Brain microvascular endothelial cell (primary cell): ENCODE measurements around the gene RYR2.

Experiments
- DNase-seq: peaks from one replicate; pipeline ENCODE4 v3.0.0-alpha.2; 2020
- H3K27ac ChIP-seq: fragments of 250-450 bp; sonication (Bioruptor Pico); 2 replicates; pipeline ENCODE4 v1.5.1; 2020; ENCODE audit warnings: mild to moderate bottlenecking, moderate library complexity
- H3K27me3 ChIP-seq: fragments of 250-450 bp; sonication (Bioruptor Pico); replicated peaks from 2 replicates; pipeline ENCODE4 v1.5.1; 2020; ENCODE audit warnings: mild to moderate bottlenecking
- H3K36me3 ChIP-seq: fragments of 250-450 bp; sonication (Bioruptor Pico); replicated peaks from 2 replicates; pipeline ENCODE4 v1.5.1; 2020; ENCODE audit warnings: mild to moderate bottlenecking
- H3K4me3 ChIP-seq: 2 replicates; pipeline ENCODE4 v1.5.1; 2011; ENCODE audit warnings: low read depth, mild to moderate bottlenecking, control low read depth, low read length, moderate library complexity
- CTCF ChIP-seq: IDR thresholded peaks from 2 replicates; pipeline ENCODE4 v1.5.1; 2011; ENCODE audit warnings: low read depth, mild to moderate bottlenecking, moderate library complexity, low read length, control low read depth, inconsistent platforms; ENCODE audit errors: missing control alignments
- in situ Hi-C: cut with HindIII; loops from 2 replicates; pipeline ENCODE4 v1.10.0; 2017; ENCODE audit warnings: low sequenced_read_pairs, low pct_ligation_motif_present

The RYR2 gene

GRCh38 chr1:237197470-237198425, 155.8 kb downstream of the RYR2 start:
- Histone ChIP-seq H3K27ac (no peak overlapping the region), H3K36me3 (no peaks in the 10 kb centered on the region), H3K4me3 (no peak overlapping the region), H3K27me3 (no peaks in the 10 kb centered on the region)
- in situ Hi-C loops = no loop called here
- TF ChIP-seq CTCF = no peak
- no peak for DNase-seq

GRCh38 chr1:237199026-237199425, 157.0 kb downstream of the RYR2 start:
- no peaks in the 10 kb centered on the region for H3K27me3 ChIP-seq
- no peak overlapping the region for H3K27ac ChIP-seq
- TF ChIP-seq CTCF = no peak
- DNase-seq = no peak
- in situ Hi-C loops = no loop called here
- H3K4me3 ChIP-seq = no peak overlapping the region
- H3K36me3 ChIP-seq = no peaks in the 10 kb centered on the region

- DNase-seq = no peak
- in situ Hi-C loops = no loop called here
- Histone ChIP-seq H3K36me3 (no peaks in the 10 kb centered on the region), H3K27me3 (no peaks in the 10 kb centered on the region), H3K27ac (no peak overlapping the region), H3K4me3 (no peak overlapping the region)
- TF ChIP-seq CTCF = no peak
Measured at GRCh38 chr1:237201155-237201554, 159.2 kb downstream of the RYR2 start.

- Histone ChIP-seq H3K36me3 (no peaks in the 10 kb centered on the region), H3K27ac (no peak overlapping the region), H3K27me3 (no peaks in the 10 kb centered on the region), H3K4me3 (no peak overlapping the region)
- TF ChIP-seq CTCF = no peak
- DNase-seq = no peak
- in situ Hi-C loops = no loop called here
Measured at GRCh38 chr1:237204841-237205240, 162.9 kb downstream of the RYR2 start.

- in situ Hi-C loops = no loop called here
- Histone ChIP-seq H3K36me3 (no peaks in the 10 kb centered on the region), H3K4me3 (no peak overlapping the region), H3K27ac (no peak overlapping the region), H3K27me3 (no peaks in the 10 kb centered on the region)
- DNase-seq = peak; percentile 24
- TF ChIP-seq CTCF = no peak
Measured at GRCh38 chr1:237205400-237206064, 163.5 kb downstream of the RYR2 start.
